Fibroblast of lung (primary cell): ENCODE results near the gene NSA2. TPM values are rescaled to one million over a fixed set of nuclear protein-coding genes. Genes with fewer than 3 reads are reported as not detected.

Experiments used
- DNase-seq, 2 donors: peaks; one replicate each; pipeline versions ENCODE4 v3.0.0 to v3.0.0-alpha.2; 2010; ENCODE audit warnings: low read depth in 2 of 2
- H2AFZ ChIP-seq: 2 replicates; pipeline ENCODE4 v1.5.1; 2012; ENCODE audit warnings: low read length, control low read depth, inconsistent platforms
- H3K27ac ChIP-seq: 2 replicates; pipeline ENCODE4 v1.5.1; 2011; ENCODE audit warnings: low read length, control low read depth; ENCODE audit not compliant: insufficient read depth
- H3K27me3 ChIP-seq: 2 replicates; pipeline ENCODE4 v1.5.1; 2011; ENCODE audit warnings: mild to moderate bottlenecking, low read length; ENCODE audit not compliant: control insufficient read depth, insufficient read depth
- H3K36me3 ChIP-seq: 2 replicates; pipeline ENCODE4 v1.5.1; 2011; ENCODE audit warnings: low read length; ENCODE audit not compliant: control insufficient read depth, insufficient read depth
- H3K4me1 ChIP-seq: 2 replicates; pipeline ENCODE4 v1.5.1; 2011; ENCODE audit warnings: low read length; ENCODE audit not compliant: control insufficient read depth, insufficient read depth; ENCODE audit errors: extremely low read depth
- H3K4me2 ChIP-seq: 2 replicates; pipeline ENCODE4 v1.5.1; 2011; ENCODE audit warnings: low read length, control low read depth; ENCODE audit not compliant: insufficient read depth; ENCODE audit errors: extremely low read depth
- H3K4me3 ChIP-seq, 4 experiments: fragments of 200-600 bp in 1 of 4; sonication (generic) in 1 of 4; replicated peaks in 1 of 4; 2 replicates each; pipeline ENCODE4 v1.5.1; 2011 to 2016; ENCODE audit warnings: low read length in 4 of 4, low read depth in 3 of 4, mild to moderate bottlenecking in 3 of 4, control low read depth in 2 of 4, inconsistent platforms in 1 of 4, mixed read lengths in 1 of 4; ENCODE audit not compliant: insufficient read depth in 1 of 4; ENCODE audit errors: control extremely low read depth in 1 of 4
- H3K79me2 ChIP-seq: 2 replicates; pipeline ENCODE4 v1.5.1; 2012; ENCODE audit warnings: mild to moderate bottlenecking, low read length, inconsistent platforms; ENCODE audit not compliant: control insufficient read depth, insufficient read depth
- H3K9ac ChIP-seq: 2 replicates; pipeline ENCODE4 v1.5.1; 2011; ENCODE audit warnings: mild to moderate bottlenecking, low read length, control low read depth; ENCODE audit not compliant: insufficient read depth
- H3K9me3 ChIP-seq: 2 replicates; pipeline ENCODE4 v1.5.1; 2012; ENCODE audit warnings: low read depth, low read length; ENCODE audit not compliant: control insufficient read depth, insufficient read depth
- H4K20me1 ChIP-seq: 2 replicates; pipeline ENCODE4 v1.5.1; 2011; ENCODE audit warnings: low read length; ENCODE audit not compliant: control insufficient read depth, insufficient read depth; ENCODE audit errors: extremely low read depth
- EZH2 ChIP-seq: IDR thresholded peaks from 2 replicates; pipeline ENCODE4 v1.5.1; 2012; ENCODE audit warnings: low read length, control low read depth, mild to moderate bottlenecking; ENCODE audit errors: missing control alignments
- polyA plus RNA-seq, 2 donors: library from polyadenylated mRNA; depleted of rRNA in 1 of 2; stranded (reverse) in 1 of 2; unstranded in 1 of 2; fragments of >200 nt; gene quantifications; 2 replicates each; pipeline ENCODE4 v1.2.1, GENCODE V29; 2011 to 2012; ENCODE audit warnings: missing spikeins in 1 of 2
- total RNA-seq: library from RNA; depleted of rRNA; stranded (reverse); fragments of >200 nt; gene quantifications from 2 replicates; pipeline ENCODE4 v1.2.1, GENCODE V29; 2014
- TF ChIP-seq, protein P1 (sequence below), 2 donors: IDR thresholded peaks in 1 of 2; conservative IDR thresholded peaks in 1 of 2; 1 replicate in 1 of 2; 2 replicates in 1 of 2; pipeline ENCODE4 v1.5.1; 2011 to 2012; ENCODE audit warnings: low read length in 2 of 2, control low read depth in 1 of 2, inconsistent platforms in 1 of 2, low read depth in 1 of 2, mild to moderate bottlenecking in 1 of 2

The NSA2 gene
- total and polyA plus RNA-seq, 2 donors (not counting 1 experiment from before 2014, with no cell fraction given), result 139 to 169 TPM

GRCh38 chr5:74761241-74761640 lies 5.8 kb upstream of the NSA2 start:
- no peak overlapping the region for H3K27ac ChIP-seq
- peaks cover 7% of the 10 kb centered on the region for H3K36me3 ChIP-seq

GRCh38 chr5:74762599-74762998 lies 4.5 kb upstream of the NSA2 start:
- no peaks in the 10 kb centered on the region for H3K9me3 ChIP-seq
- no peak overlapping the region for H3K9ac ChIP-seq
- H3K4me3 ChIP-seq, result no peak overlapping the region
- H3K27me3 ChIP-seq, result no peaks in the 10 kb centered on the region
- peak; percentile 37 to 83 for DNase-seq
- H3K4me2 ChIP-seq, result peak overlapping the region; percentile 38
- peaks cover 7% of the 10 kb centered on the region for H3K36me3 ChIP-seq
- TF ChIP-seq EZH2, result no peak
- TF ChIP-seq, protein P1, sequence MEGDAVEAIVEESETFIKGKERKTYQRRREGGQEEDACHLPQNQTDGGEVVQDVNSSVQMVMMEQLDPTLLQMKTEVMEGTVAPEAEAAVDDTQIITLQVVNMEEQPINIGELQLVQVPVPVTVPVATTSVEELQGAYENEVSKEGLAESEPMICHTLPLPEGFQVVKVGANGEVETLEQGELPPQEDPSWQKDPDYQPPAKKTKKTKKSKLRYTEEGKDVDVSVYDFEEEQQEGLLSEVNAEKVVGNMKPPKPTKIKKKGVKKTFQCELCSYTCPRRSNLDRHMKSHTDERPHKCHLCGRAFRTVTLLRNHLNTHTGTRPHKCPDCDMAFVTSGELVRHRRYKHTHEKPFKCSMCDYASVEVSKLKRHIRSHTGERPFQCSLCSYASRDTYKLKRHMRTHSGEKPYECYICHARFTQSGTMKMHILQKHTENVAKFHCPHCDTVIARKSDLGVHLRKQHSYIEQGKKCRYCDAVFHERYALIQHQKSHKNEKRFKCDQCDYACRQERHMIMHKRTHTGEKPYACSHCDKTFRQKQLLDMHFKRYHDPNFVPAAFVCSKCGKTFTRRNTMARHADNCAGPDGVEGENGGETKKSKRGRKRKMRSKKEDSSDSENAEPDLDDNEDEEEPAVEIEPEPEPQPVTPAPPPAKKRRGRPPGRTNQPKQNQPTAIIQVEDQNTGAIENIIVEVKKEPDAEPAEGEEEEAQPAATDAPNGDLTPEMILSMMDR (conservative IDR thresholded peaks at IDR 0.05 in 1 of 2, IDR thresholded peaks at IDR 0.05 in 1 of 2; ENCODE audit: low read depth in 1 of 2, low read length in 2 of 2), result no peak
- no peaks in the 10 kb centered on the region for H4K20me1 ChIP-seq
- H2AFZ ChIP-seq, result no peak overlapping the region
- peaks cover 5% of the 10 kb centered on the region for H3K4me1 ChIP-seq
- peaks cover 31% of the 10 kb centered on the region for H3K79me2 ChIP-seq
- no peak overlapping the region for H3K27ac ChIP-seq

More at GRCh38 chr5:74761241-74761640, 5.8 kb upstream of the NSA2 start:
- peaks cover 18% of the 10 kb centered on the region for H3K79me2 ChIP-seq
- no peaks in the 10 kb centered on the region for H3K9me3 ChIP-seq
- no peak overlapping the region for H3K9ac ChIP-seq
- H3K4me2 ChIP-seq, result no peak overlapping the region
- no peak overlapping the region for H2AFZ ChIP-seq
- peaks cover 5% of the 10 kb centered on the region for H3K4me1 ChIP-seq
- no peaks in the 10 kb centered on the region for H3K27me3 ChIP-seq
- H3K4me3 ChIP-seq, result no peak overlapping the region
- DNase-seq, result no peak
- TF ChIP-seq, protein P1 (conservative IDR thresholded peaks at IDR 0.05 in 1 of 2, IDR thresholded peaks at IDR 0.05 in 1 of 2; ENCODE audit: low read depth in 1 of 2, low read length in 2 of 2), result no peak
- H4K20me1 ChIP-seq, result no peaks in the 10 kb centered on the region

DNA sequence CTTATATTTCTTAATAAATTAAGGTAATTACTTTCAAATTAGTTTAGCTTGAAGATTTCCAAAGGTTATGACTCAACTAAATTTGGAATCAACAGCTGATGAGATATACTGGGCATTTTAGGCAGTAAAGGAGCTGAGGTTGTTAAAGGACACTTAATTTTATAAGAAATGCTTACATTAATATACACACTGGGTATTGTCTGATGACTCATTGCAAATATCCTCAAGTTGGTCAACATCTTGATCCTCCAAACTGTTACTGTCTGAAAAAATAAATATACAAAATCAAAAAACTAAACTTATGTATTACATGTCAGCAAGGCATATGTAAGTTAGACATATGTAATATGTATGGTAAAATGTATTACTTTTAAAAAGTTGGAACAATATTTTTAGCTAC lies 3.5 kb upstream of the NSA2 start:
- H3K27ac ChIP-seq, result peak overlapping the region; percentile 19
- DNase-seq, result no peak
- H3K4me2 ChIP-seq, result no peak overlapping the region

More for the DNA sequence above, 3.5 kb upstream of the NSA2 start:
- peaks cover 7% of the 10 kb centered on the region for H3K4me1 ChIP-seq
- peaks cover 40% of the 10 kb centered on the region for H3K79me2 ChIP-seq
- H3K36me3 ChIP-seq, result peaks cover 2% of the 10 kb centered on the region
- H3K9me3 ChIP-seq, result no peaks in the 10 kb centered on the region
- no peaks in the 10 kb centered on the region for H3K27me3 ChIP-seq
- no peak overlapping the region for H2AFZ ChIP-seq
- H3K4me3 ChIP-seq, result no peak overlapping the region
- TF ChIP-seq EZH2, result no peak
- TF ChIP-seq, protein P1 (conservative IDR thresholded peaks at IDR 0.05 in 1 of 2, IDR thresholded peaks at IDR 0.05 in 1 of 2; ENCODE audit: low read depth in 1 of 2, low read length in 2 of 2), result no peak
- no peak overlapping the region for H3K9ac ChIP-seq
- no peaks in the 10 kb centered on the region for H4K20me1 ChIP-seq
